NCI-H345 treated with DMSO at 0.1 percent for 48 hours (cell line): ENCODE results near the gene CCL27.
"Not testable (repeated sequence)": the region's sequence is repeated elsewhere in the genome, so short reads cannot be mapped to it uniquely, and the experiment has no call there.

Source experiments
- DNase-seq: peaks from one replicate; lab custom pipeline; 2025; ENCODE audit not compliant: unreplicated experiment; lab: John Stamatoyannopoulos, UW

Gene CCL27

DNA sequence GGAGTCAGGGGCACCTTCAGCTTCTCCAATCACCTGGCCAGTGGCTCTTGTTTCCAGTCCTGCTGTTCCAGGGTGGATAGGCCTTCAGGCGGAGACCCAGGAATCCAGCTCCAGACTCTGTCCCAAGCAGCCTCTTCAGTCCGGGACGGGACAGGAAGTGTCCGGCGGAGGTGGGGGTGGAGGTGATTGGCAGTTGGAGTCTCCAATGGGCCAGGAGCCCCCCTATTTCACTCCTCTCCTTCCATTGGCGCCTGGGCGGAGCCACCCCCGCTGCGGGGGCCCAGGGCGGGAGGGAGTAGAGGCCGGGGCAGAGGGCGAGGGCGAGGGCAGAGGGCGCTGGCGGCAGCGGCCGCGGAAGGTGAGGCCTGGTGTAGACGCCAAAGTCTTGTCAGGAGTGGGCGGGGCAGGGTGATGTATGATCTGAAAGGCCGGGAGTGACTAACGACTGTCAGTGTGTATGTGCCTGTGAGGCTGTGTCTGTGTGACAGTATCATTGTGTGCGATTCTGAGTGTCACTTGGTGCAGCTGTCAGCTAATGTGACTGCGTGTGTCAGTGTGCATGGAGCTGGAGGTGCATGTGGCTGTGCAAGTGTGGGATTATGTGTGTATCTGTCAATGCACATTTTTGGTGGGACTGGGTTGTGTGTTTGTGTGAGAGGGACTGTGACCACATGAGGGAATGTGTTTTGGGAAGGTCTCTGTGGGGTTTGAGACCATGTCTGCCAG lies 10.4 kb downstream of the CCL27 start, which contains the start of gene IL11RA:
Gene IL11RA, plus strand, starts transcription at position 310 of the 726 bp plus-strand sequence. CDS start 3,033 bp downstream, outside the sequence.
- DNase-seq = no peak

DNA sequence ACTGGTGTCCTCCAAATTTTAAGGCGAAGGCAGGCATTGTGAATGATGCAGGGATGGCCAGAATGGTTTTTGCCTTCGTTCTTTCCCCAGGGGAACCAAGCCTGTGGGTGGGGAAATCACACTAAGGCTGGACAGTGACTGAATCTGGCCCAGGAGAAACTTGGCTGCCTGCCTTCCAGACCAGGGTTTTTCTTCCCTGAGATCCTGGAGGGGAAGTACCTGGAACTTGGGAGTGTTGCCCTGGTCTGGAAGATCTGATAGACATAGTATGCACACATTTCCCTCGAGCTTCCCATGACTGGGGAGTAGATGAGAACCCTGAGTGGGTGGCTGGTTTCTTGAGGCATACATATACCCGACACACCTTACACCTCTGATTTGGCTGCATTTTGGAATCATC lies 11.1 kb downstream of the CCL27 start:
- no peak for DNase-seq

- DNase-seq = no peak
Observed at GRCh38 chr9:34650816-34651215, 11.6 kb downstream of the CCL27 start.

DNA sequence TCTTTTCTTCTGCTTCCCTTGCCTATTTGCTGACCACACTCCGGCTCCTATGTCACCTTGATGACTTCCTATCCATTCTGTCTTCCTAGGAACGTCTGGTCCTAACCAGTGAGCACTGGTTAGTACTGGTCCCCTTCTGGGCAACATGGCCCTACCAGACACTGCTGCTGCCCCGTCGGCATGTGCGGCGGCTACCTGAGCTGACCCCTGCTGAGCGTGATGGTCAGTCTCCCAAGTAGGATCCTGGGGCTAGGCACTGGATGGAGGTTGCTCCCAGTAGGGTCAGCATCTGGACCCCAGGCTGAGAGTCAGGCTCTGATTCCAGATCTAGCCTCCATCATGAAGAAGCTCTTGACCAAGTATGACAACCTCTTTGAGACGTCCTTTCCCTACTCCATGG lies 13.8 kb downstream of the CCL27 start:
- no peak for DNase-seq

- DNase-seq = no peak
Observed at GRCh38 chr9:34647651-34648050, 14.8 kb downstream of the CCL27 start.

GRCh38 chr9:34647084-34647403 lies 15.4 kb downstream of the CCL27 start:
- DNase-seq = no peak

GRCh38 chr9:34646211-34647083 lies 16.0 kb downstream of the CCL27 start, which contains the start of gene GALT:
GALT (plus strand) TSS chr9:34646675; CDS start chr9:34646705, 30 bp downstream.
- DNase-seq = peak; percentile 90

- DNase-seq = no peak
Observed at GRCh38 chr9:34644766-34645314, 17.6 kb downstream of the CCL27 start.

- DNase-seq = no peak
Observed at GRCh38 chr9:34642679-34643078, 19.8 kb downstream of the CCL27 start.

GRCh38 chr9:34639322-34639721 lies 23.1 kb downstream of the CCL27 start:
- not testable (repeated sequence) for DNase-seq

- DNase-seq = no peak
Observed at GRCh38 chr9:34638138-34638445, 24.4 kb downstream of the CCL27 start.

DNA sequence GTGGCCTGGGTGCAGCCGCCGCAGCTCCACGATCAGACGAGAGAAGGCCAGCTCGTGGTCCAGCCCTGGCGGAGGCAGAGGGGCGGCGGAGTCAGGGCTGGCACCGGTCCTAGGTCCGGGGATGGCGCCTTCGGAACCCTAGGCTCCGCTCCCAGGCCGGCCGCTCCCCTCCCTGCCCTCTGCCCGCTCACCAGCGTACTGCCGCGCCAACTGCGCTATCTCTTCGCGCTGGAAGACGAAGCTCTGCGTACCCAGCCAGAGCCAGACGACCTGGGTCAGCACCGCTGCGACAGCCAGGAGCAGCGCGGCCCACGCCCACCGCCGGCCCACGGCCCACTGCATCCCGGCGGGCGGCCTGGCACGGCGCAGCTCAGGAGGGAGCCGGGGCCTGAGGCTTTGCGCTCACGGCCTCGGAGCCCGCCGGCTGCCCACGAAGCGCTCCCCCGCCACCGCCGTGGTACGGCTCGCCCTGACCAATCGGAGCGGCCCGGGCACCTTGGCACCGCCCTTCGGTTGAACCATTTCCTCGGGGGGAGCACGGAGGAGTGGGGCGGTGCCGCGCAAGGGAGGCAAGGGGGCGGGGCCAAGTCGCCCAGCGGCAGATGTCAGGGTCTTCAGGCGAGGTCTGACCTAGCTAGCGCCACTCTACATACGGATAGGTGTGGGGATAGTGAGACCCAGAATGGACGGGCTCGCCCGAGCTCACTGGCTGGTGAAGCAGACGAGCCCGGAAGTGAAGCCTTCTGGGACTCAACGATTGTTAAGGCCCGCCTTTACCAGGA lies 24.9 kb downstream of the CCL27 start, which contains the start of gene SIGMAR1:
Gene SIGMAR1, minus strand, starts transcription at position 432 of the 782 bp plus-strand sequence. Its CDS starts 90 bp downstream, at position 342.
- DNase-seq = peak; percentile 87

- no peak for DNase-seq
Observed at GRCh38 chr9:34636791-34637355, 25.6 kb downstream of the CCL27 start.

DNA sequence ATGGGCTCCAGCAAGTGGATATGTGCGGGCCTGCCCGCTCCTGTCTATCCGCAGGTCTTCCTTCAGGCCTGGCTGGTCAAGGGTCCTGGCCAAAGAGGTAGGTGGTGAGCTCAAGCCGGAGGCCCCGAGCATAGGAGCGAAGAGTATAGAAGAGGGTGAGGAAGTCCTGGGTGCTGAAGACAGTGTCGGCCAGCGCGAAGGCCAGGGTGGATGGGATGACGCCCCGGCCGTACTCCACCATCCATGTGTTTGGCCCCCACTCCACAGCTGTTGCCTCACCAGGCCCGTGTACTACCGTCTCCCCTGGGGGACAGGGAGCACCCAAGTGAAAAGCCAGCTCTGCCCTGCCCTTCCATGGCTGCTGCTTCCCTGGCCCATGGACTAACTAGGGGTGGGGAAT lies 26.9 kb downstream of the CCL27 start:
- no peak for DNase-seq

DNA sequence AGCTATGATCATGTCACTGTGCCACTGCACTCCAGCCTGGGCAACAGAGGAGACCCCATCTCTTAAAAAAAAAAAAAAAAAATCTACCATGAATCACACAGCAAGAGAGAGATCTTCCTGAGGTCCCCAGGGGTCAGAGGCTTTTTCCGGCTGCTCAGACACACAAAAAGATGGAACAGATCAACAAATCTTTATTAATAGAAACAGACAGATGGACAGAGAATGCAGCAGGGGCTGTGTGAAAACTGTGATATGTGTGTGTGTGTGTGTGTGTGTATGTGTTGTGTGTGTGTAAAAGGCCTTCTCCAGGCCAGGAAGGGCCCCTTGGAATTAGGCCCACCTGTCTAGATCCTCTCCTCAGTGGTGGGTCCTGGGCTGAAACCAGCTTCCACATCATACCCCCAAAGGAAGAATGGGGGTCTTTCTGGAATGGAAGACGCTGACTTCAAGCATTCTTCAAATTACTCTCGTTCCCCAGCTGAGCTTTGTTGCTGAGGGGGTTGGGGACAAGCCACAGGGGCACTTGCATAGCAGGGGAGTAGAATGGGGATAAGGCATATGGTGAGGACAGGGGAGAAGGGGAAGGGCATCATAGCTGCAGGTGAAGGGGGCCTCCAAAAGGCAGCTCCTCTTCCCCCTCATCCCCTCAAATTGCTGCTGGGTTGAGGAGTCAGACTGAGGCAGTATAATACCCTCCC lies 27.8 kb downstream of the CCL27 start:
- no peak for DNase-seq

- DNase-seq = peak; percentile 28
Observed at GRCh38 chr9:34633851-34634550, 28.5 kb downstream of the CCL27 start.

GRCh38 chr9:34633166-34633565 lies 29.3 kb downstream of the CCL27 start:
- DNase-seq = no peak

GRCh38 chr9:34630402-34631154 lies 31.9 kb downstream of the CCL27 start:
- DNase-seq = no peak

GRCh38 chr9:34629491-34629808 lies 33.0 kb downstream of the CCL27 start:
- DNase-seq = no peak
